Measurements from ENCODE around the gene KCTD4.

DNA sequence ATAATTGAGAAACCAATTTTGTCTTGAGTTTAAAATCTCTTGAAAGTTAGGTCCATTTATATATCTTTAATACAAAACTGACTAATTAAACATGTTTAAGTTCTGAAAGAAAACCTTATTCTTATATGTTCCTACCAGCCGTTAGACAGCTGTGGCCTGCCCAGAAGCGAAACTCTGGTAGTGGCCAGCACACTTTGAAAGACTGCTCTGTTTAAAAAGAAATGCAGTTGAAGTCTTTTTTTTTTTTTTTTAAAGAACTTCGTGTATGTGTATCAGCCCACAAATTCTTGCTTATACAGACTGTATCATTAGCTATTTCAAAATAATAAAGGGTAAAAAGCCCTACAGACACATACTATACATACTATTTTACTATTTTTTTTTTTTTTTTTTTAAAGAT, 34.0 kb downstream of the KCTD4 start:
- TF ChIP-seq ZNF274 (IDR thresholded peaks at IDR 0.05; ENCODE audit: low read depth, low read length) (no peak), SUZ12 (IDR thresholded peaks at IDR 0.05; ENCODE audit: extremely low read depth, insufficient read depth, insufficient read length) (no peak), YY1 (IDR thresholded peaks at IDR 0.05; ENCODE audit: insufficient read depth, insufficient read length) (no peak)
